ENCODE results near the gene RHOV.
A peak's percentile ranks its signal among the peaks of the same experiment; 100 is the strongest.

Gene RHOV

DNA sequence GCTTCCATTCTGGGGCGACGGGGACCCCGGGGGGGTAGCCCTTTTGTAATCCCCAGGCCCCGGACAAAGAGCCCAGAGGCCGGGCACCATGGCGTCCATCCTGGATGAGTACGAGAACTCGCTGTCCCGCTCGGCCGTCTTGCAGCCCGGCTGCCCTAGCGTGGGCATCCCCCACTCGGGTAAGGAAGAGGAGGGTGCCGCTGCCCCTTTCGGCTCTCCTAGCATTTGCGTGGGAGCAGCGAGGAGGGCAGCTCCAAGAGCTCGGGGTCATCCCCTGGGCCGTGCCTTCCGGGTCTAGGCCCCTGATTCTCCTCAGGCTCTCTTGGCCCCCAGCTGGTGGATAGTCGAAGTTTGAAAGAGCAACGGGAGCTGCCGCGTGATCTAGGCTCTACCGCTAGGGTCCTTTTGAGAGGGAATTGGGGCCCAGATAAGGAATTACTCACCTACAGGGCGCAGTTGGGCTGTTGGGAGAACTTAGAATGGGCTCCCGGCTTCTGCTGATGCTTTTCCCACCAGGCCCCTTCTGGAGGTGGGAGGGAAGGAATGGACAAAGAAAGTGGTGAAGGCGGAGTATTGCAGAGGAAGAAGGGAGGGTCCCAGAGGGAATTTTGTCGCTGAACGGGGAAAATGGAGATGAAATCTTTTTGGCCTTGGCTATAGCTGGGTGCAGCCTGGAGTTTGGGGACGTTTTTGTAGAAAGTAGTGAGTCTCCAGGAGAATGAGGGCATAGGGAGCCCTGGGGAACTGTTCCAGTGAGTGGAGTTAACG lies 20.8 kb upstream of the RHOV start:
- Histone ChIP-seq H4K91ac (ENCODE audit: low read depth, low read length) (peak overlapping the region; percentile 29), H4K12ac (ENCODE audit: low read depth, low read length) (no peak overlapping the region)
- peak; percentile 69 to 78 for DNase-seq

GRCh38 chr15:40893733-40894680 lies 20.0 kb upstream of the RHOV start, which contains the start of gene VPS18:
VPS18 (plus strand) TSS chr15:40894450; CDS start chr15:40894769, 319 bp downstream.
- H2BK5ac ChIP-seq (ENCODE audit: low read depth, low read length, poor library complexity), result peak within 1 kb of the TSS; percentile 34
- WGBS (ENCODE audit: extremely low coverage, insufficient coverage, insufficient read length), result no CpG with 5 or more reads among the region's 55 CpGs

More for the DNA sequence above, 20.8 kb upstream of the RHOV start:
- peaks cover 2% of the 10 kb centered on the region for H3K9me3 ChIP-seq (ENCODE audit: insufficient read depth, low read depth, low read length)
- H2BK5ac ChIP-seq (ENCODE audit: low read depth, low read length, poor library complexity), result peak overlapping the region; percentile 34
- no peak overlapping the region for H3K23ac ChIP-seq (ENCODE audit: low read length)
- peaks cover 20 to 22% of the 10 kb centered on the region in 2 experiments for H3K36me3 ChIP-seq (ENCODE audit: control insufficient read depth in 1 of 2, insufficient read depth in 2 of 2, low read length in 2 of 2)
- H4K8ac ChIP-seq (ENCODE audit: low read depth, low read length), result peak overlapping the region; percentile 63
- no CpG with 5 or more reads among the region's 33 CpGs for WGBS (ENCODE audit: extremely low coverage, insufficient coverage, insufficient read length)
- H3K9ac ChIP-seq (ENCODE audit: low read length), result peak overlapping the region; percentile 96
- H3K79me2 ChIP-seq (ENCODE audit: control insufficient read depth, insufficient read depth, low read length, poor library complexity), result peaks cover 10% of the 10 kb centered on the region
- H3K27me3 ChIP-seq (ENCODE audit: insufficient read depth, low read length), result no peaks in the 10 kb centered on the region
- peak overlapping the region; percentile 72 for H3K4ac ChIP-seq (ENCODE audit: low read depth, low read length)
- H2AK5ac ChIP-seq (ENCODE audit: low read length), result peak overlapping the region; percentile 12
- no peak overlapping the region for H2BK12ac ChIP-seq (ENCODE audit: low read length)
- H3K79me1 ChIP-seq (ENCODE audit: low read length), result peaks cover 8% of the 10 kb centered on the region
- H2AFZ ChIP-seq (ENCODE audit: insufficient read depth, low read length, poor library complexity), result peak overlapping the region; percentile 27
- H3K4me1 ChIP-seq (ENCODE audit: control insufficient read depth in 1 of 2, insufficient read depth in 2 of 2, low read length in 2 of 2), result peaks cover 5 to 13% of the 10 kb centered on the region in 2 experiments
- H3K4me2 ChIP-seq (ENCODE audit: low read length), result peak overlapping the region; percentile 93
- peak overlapping the region; percentile 94 for H3K4me3 ChIP-seq (ENCODE audit: low read depth, low read length)
- peak overlapping the region; percentile 58 for H3K27ac ChIP-seq (ENCODE audit: low read depth, low read length)
- H3K14ac ChIP-seq (ENCODE audit: low read length), result peak overlapping the region; percentile 60
- H2BK120ac ChIP-seq (ENCODE audit: insufficient read depth, low read length, poor library complexity), result peak overlapping the region; percentile 12
- H3K18ac ChIP-seq (ENCODE audit: low read length), result peak overlapping the region; percentile 45

GRCh38 chr15:40893019-40893670 lies 19.1 kb upstream of the RHOV start:
- H3K27me3 ChIP-seq (ENCODE audit: insufficient read depth, low read length), result no peaks in the 10 kb centered on the region
- H3K4me3 ChIP-seq (ENCODE audit: low read depth, low read length), result no peak overlapping the region
- H3K36me3 ChIP-seq (ENCODE audit: control insufficient read depth in 1 of 2, insufficient read depth in 2 of 2, low read length in 2 of 2), result peaks cover 5 to 6% of the 10 kb centered on the region in 2 experiments
- H3K9me3 ChIP-seq (ENCODE audit: insufficient read depth, low read depth, low read length), result no peaks in the 10 kb centered on the region
- H2BK12ac ChIP-seq (ENCODE audit: low read length), result no peak overlapping the region
- no peak for DNase-seq
- H3K23ac ChIP-seq (ENCODE audit: low read length), result no peak overlapping the region
- H3K18ac ChIP-seq (ENCODE audit: low read length), result no peak overlapping the region
- H4K8ac ChIP-seq (ENCODE audit: low read depth, low read length), result peak overlapping the region; percentile 67
- no CpG with 5 or more reads among the region's 22 CpGs for WGBS (ENCODE audit: extremely low coverage, insufficient coverage, insufficient read length)
- no peak overlapping the region for H3K27ac ChIP-seq (ENCODE audit: low read depth, low read length)
- no peak overlapping the region for H2BK120ac ChIP-seq (ENCODE audit: insufficient read depth, low read length, poor library complexity)
- no peak overlapping the region for H3K9ac ChIP-seq (ENCODE audit: low read length)
- H2AK5ac ChIP-seq (ENCODE audit: low read length), result peak overlapping the region; percentile 25
- no peak overlapping the region for H3K4me2 ChIP-seq (ENCODE audit: low read length)
- H4K91ac ChIP-seq (ENCODE audit: low read depth, low read length), result no peak overlapping the region
- H2BK5ac ChIP-seq (ENCODE audit: low read depth, low read length, poor library complexity), result no peak overlapping the region
- H2AFZ ChIP-seq (ENCODE audit: insufficient read depth, low read length, poor library complexity), result no peak overlapping the region
- peaks cover 10% of the 10 kb centered on the region for H3K79me2 ChIP-seq (ENCODE audit: control insufficient read depth, insufficient read depth, low read length, poor library complexity)
- peaks cover 5 to 13% of the 10 kb centered on the region in 2 experiments for H3K4me1 ChIP-seq (ENCODE audit: control insufficient read depth in 1 of 2, insufficient read depth in 2 of 2, low read length in 2 of 2)
- no peak overlapping the region for H3K4ac ChIP-seq (ENCODE audit: low read depth, low read length)
- no peak overlapping the region for H3K14ac ChIP-seq (ENCODE audit: low read length)
- H3K79me1 ChIP-seq (ENCODE audit: low read length), result peaks cover 8% of the 10 kb centered on the region
- no peak overlapping the region for H4K12ac ChIP-seq (ENCODE audit: low read depth, low read length)

More at GRCh38 chr15:40893733-40894680, 20.0 kb upstream of the RHOV start, which contains the start of gene VPS18:
- H3K23ac ChIP-seq (ENCODE audit: low read length), result no peak within 1 kb of the TSS
- peak; percentile 99 for DNase-seq
- H3K14ac ChIP-seq (ENCODE audit: low read length), result peak within 1 kb of the TSS; percentile 66
- H3K79me1 ChIP-seq (ENCODE audit: low read length), result peaks cover 8% of the 10 kb centered on the region
- peak within 1 kb of the TSS; percentile 67 for H4K8ac ChIP-seq (ENCODE audit: low read depth, low read length)
- peaks cover 11 to 13% of the 10 kb centered on the region in 2 experiments for H3K36me3 ChIP-seq (ENCODE audit: control insufficient read depth in 1 of 2, insufficient read depth in 2 of 2, low read length in 2 of 2)
- peaks cover 5 to 13% of the 10 kb centered on the region in 2 experiments for H3K4me1 ChIP-seq (ENCODE audit: control insufficient read depth in 1 of 2, insufficient read depth in 2 of 2, low read length in 2 of 2)
- H2AK5ac ChIP-seq (ENCODE audit: low read length), result peak within 1 kb of the TSS; percentile 27
- H3K27me3 ChIP-seq (ENCODE audit: insufficient read depth, low read length), result no peaks in the 10 kb centered on the region
- H3K9me3 ChIP-seq (ENCODE audit: insufficient read depth, low read depth, low read length), result peaks cover under 1% of the 10 kb centered on the region
- H3K9ac ChIP-seq (ENCODE audit: low read length), result peak within 1 kb of the TSS; percentile 96
- H2BK120ac ChIP-seq (ENCODE audit: insufficient read depth, low read length, poor library complexity), result peak within 1 kb of the TSS; percentile 74
- peak within 1 kb of the TSS; percentile 12 for H4K12ac ChIP-seq (ENCODE audit: low read depth, low read length)
- H4K91ac ChIP-seq (ENCODE audit: low read depth, low read length), result peak within 1 kb of the TSS; percentile 68
- H2AFZ ChIP-seq (ENCODE audit: insufficient read depth, low read length, poor library complexity), result peak within 1 kb of the TSS; percentile 56
- peaks cover 10% of the 10 kb centered on the region for H3K79me2 ChIP-seq (ENCODE audit: control insufficient read depth, insufficient read depth, low read length, poor library complexity)
- peak within 1 kb of the TSS; percentile 94 for H3K4me3 ChIP-seq (ENCODE audit: low read depth, low read length)
- H3K4ac ChIP-seq (ENCODE audit: low read depth, low read length), result peak within 1 kb of the TSS; percentile 72
- peak within 1 kb of the TSS; percentile 47 for H2BK12ac ChIP-seq (ENCODE audit: low read length)
- peak within 1 kb of the TSS; percentile 93 for H3K4me2 ChIP-seq (ENCODE audit: low read length)
- peak within 1 kb of the TSS; percentile 50 for H3K18ac ChIP-seq (ENCODE audit: low read length)
- H3K27ac ChIP-seq (ENCODE audit: low read depth, low read length), result peak within 1 kb of the TSS; percentile 58
